HG03064 (cell line): ENCODE measurements around the gene EIF2B4.
"Not testable (repeated sequence)": the region's sequence is repeated elsewhere in the genome, so short reads cannot be mapped to it uniquely, and the experiment has no call there.

ENCODE experiments used
- ATAC-seq: cut with Tn5 transposase; IDR thresholded peaks from one replicate; pipeline ENCODE4 v1.9.1; 2021; ENCODE audit warnings: low read depth; ENCODE audit not compliant: unreplicated experiment

EIF2B4 gene

DNA sequence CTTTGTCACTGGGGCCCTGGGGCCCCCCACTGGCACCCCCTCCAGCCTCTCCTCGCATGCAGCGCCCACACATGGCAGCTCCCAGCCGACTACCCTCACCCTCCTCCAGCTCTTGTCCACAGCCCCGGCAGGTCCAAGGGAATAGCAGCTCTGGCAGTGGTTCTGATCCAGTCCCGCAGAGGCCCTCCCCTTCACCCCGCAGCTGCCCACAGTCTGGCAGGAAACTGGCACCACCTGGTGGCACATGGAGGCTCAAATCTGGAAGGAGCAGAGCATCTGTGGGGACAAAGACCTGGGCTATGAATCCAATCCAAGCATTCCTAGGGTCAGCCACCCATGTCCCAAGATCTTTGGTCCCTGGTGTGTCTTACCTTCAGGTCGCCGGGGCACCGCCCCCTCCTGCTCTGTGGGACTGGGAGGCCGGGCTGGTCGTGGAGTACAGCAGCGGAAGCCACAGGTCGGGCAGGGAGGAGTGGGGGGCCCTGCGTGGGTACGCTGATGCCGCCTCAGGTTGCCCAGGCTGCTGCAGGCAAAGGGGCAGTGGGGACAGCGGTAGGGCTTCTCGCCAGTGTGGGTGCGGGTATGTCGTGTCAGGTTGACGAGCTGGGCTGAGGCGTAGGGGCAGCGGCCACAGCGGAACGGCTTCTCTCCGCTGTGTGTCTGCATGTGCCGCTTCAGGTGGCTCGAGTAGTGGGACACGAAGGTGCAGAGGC lies 8.1 kb upstream of the EIF2B4 start:
- ATAC-seq = no peak

DNA sequence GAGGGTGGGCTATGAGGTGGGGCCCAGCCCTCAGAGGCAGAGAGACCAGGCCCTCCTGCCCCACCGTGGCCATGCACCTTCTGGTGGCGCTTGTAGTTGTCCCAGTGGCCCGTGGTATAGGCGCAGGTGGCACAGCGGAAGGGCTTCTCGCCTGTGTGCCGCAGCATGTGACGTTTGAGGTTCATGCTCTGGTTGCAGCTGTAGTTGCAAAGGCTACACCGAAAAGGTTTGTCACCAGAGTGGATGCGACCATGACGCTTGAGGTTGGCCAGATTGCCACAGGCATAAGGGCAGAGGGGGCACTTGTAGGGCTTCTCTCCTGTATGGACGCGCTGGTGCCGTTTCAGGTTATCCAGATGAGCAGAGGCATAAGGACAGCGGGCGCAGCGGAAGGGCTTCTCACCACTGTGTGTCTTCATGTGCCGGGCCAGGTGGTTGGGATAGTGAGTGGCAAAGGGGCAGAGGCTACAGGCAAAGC lies 7.5 kb upstream of the EIF2B4 start:
- no peak for ATAC-seq

DNA sequence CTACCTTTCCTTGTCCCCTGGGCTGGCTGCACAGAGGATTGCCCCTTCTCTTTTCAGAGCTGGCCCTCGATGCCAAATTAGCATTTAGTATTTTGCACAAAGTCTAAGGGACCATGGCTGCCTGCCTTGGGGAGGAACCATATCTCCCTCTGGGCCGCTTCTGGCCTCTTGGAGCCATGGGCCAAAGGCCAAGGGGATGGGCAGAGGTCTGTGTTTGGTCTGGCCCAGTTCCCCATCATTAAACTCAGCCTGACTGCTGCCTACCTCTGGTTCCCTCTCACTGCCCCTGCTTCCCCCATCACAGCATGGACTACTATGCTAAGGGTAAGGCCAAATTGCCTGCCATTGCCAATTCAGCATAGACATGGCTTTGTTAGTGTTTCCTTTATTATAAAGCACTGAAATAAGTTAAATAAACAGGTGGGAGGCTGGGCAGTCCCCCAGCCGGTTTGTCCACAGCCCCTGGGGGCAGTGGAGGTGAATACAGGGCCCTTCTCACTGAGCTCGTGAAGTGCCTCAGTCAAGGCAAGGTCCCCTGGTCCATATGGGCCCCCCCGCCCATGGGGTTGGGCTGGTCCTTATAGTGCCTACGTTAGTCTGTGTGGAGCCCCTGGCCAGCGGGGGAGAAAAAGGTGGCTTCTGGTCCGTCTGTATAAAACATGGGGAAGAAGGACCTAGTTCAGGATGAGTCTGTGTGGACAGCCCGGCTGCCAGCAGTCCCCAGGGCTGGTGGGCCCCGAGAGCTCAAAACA lies 6.9 kb upstream of the EIF2B4 start:
- no peak for ATAC-seq

DNA sequence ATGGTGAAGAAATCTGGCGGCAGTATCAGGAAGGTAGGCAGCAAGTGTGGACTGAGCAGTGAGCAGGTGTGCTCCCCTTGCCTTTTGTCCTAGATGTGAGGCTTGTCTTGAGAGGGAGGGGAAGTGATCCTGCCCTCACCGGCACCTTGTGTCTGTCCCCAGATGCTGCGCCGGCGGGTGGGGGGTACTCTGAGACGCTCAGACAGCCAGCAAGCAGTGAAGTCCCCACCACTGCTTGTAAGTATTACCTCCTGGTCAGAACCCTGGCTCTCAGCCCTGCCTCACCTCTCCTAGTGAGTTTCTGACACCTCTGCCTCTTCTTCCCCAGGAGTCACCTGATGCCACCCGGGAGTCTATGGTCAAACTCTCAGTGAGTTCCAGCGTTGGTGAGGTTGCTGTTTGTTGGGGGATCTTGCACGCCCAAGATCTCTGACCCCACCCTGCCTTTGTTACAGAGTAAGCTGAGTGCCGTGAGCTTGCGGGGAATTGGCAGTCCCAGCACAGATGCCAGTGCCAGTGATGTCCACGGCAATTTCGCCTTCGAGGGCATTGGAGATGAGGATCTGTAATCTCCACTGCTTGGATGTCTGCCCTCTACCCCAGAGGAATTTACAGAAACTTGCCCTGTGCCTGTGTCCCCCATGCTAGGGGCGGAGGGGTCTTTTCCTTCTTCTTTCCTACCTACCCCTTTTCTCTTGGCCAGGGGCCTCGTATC lies 6.2 kb upstream of the EIF2B4 start:
- ATAC-seq = no peak

- no peak for ATAC-seq
These were observed 5.5 kb upstream of the EIF2B4 start for GRCh38 chr2:27375513-27376099.

DNA sequence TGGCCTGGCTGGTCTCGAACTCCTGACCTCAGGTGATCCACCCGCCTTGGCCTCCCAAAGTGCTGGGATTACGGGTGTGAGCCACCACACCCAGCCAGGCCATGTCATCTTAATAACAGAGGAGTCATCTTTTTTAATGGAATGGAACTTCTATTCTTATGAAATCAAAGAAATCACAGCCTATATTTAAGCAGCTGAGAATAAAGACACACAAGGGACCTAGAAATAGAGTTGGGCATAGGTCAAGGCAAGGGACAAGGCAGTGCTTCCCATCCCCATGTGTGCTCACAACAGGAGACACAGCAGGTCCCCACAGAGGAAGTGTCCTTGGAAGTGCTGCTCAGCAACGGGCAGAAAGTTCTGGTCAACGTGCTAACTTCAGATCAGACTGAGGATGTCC lies 3.4 kb upstream of the EIF2B4 start:
- no peak for ATAC-seq

DNA sequence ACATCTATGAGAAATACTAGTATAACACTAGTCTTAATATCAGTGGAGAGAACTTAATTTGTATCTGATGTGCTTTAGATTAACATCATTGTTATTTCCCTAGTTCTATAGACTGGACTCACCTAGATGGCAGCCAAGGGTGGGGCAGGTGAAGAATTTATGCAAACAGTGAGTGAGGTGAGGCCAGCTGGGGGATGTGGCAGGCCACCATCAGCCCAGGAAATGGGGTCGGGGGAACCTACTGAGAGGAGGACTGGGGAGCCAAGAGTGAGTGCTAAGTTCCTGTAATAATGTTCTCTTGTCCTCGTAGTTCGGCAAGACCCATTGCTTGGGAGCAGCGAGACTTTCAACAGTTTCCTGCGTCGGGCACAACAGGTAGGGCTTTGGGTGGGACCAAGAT lies 2.8 kb upstream of the EIF2B4 start:
- ATAC-seq = no peak

DNA sequence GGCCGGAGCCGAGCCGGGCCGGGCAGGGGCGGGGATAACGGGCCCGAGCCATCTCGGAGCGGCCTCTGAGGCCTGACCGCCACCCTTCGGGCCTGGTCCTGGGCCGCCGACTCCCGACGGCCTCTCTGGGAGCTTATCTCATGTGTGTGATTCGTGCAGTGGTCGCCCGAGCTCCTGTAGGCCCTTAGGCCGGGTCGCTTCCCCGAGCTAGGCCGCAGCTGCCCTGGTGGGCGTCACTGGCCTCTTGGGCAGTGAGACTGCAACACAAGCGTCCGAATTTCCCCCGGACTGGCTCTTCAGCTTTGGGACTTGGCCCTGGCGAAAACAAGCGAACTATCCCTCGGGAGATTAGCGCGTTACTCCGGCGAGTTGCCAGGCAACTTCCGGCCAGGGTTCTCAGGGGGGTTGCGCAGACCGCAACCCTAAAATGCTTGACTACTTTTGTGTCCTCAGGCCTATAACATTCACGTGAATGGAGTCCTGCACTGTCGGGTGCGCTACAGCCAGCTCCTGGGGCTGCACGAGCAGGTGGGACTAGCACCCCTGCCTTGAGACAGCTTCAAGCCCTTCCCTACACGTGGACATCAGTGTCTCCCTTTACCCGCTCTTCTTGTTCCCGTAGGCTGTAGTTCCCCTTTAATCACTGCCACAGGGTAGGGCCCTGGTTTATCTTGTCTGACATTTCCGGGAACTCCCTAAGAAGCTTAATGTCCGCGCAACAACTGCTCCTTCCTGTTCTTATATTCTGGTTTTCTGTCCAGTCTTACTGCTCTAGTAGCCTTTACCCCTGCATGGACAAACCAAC lies 880 bp upstream of the EIF2B4 start:
- peak; percentile 27 for ATAC-seq

DNA sequence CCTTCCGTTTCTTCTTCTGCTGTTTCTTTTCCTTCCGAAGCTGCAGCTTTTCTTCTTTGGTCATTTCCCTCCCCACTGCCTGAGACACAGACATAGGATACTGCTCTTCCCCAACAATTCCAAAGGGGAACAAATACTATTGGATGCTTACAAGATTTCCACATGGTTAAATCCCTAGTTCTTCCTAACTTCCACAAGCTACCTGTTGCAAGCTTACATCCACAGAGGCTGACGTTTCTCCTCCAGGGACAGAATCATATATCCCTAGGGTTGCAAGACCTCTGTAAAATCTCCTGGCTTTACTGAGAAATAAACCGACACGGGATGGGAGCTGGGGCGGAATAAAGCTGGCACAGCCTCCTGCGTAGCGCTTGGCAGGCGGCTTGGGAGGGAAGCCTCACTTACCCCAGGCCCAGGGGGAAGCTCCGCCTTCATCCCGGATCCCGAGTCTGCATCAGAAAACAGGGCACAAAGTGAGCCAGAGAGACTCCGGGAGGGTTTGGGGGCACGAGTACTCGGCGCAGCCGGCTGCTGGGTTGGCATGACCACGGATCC lies 590 bp downstream of the EIF2B4 start:
- ATAC-seq = peak; percentile 4

- ATAC-seq = no peak
These were observed 6.2 kb downstream of the EIF2B4 start for GRCh38 chr2:27363933-27364332.

DNA sequence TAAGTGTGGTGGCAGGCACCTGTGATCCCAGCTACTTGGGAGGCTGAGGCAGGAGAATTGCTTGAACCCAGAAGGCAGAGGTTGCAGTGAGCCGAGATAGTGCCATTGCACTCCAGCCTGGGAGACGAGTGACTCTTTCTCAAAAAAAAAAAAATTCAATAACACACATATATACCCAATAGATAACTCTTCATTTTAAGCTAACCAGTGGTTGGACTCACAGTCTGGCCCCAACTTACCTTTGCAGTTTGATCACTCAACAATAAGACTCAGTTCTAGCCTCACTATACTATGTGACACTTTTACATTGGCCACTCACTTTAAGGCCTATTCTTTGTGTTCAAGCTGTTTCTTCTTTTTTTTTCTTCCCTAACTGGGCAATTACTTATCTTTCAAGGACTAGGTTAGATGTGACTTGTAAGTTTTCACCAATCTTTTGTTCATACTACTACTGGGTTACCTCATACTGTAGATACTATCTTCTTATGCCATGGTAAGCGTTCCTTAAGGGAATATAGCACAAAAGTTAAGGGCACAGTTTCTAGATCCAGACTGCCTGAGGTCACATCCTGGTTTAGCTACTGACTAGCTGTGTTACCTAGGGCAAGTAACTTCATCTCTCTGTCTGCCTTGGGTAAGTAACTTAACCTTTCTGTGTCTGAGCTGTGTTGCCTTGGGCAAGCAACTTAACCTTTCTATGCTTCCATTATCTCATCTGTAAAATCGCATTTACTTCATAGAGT lies 7.3 kb downstream of the EIF2B4 start:
- no peak for ATAC-seq

GRCh38 chr2:27356382-27357181 lies 13.6 kb downstream of the EIF2B4 start, which contains the start of gene GTF3C2:
Gene GTF3C2, minus strand, starts transcription at chr2:27356764. Its CDS starts 13,210 bp downstream, at chr2:27343554.
- peak; percentile 82 for ATAC-seq

DNA sequence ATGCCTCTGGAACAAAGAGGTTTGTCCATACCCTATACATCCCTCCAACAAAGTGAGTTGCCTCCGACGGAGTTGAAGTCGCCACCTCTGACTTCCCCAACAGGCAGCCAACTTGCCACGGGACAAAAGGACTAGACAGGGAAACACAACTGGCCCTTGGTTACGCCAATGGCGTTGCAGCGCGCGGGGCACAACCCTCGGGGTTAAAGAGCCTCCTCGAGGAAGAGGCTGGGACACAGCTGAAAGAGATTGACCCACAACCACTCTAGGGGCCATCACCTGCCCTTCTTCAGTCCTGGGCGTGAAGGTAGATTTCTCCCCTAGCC lies 14.1 kb downstream of the EIF2B4 start:
- ATAC-seq = peak; percentile 31

DNA sequence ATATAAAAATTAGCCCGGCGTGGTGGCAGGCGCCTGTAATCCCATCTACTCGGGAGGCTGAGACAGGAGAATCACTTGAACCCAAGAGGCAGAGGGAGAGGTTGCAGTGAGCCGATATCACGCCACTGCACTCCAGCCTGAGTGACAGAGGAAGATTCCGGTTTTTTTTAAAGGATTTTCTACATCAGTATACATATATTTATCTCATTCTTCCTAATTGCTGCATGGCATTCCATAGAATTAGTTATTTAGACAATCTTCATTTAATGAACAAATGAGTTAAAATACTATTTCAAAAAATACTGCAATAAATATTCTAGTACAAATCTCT lies 15.6 kb downstream of the EIF2B4 start:
- ATAC-seq = no peak

DNA sequence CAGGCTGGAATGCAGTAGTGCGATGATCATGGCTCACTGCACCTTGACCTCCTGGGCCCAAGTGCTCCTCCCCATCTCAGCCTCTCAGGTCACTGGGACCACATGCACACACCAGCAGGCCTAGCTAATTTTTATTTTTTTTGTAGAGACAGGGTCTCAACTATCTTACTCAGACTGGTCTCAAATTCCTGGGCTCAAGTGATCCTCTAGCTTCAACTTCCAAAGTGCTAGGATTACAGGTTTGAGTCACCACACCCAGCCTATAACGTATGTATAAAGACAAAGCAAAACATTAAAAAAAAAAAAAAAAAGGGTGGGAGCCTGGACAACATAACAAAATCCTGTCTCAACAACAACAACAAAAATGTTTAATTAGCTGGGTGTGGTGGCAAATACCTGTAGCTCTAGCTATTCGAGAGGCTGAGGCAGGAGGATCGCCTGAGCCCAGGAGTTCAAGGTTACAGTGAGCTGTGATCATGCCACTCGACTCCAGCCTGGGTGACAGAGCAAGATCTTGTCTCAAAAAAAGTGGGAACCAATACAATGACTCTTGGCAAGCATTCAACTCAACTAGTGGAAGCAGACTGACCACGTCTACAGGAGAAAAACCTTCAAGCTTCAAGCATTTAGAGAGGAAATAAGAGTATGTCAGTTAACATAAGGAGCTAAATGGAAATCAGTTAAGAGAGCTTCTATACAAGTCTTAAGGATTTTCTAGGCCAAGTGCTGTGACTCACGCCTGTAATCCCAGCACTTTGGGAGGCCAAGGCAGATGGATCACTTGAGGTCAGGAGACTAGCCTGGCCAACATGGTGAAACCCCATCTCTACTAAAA lies 16.2 kb downstream of the EIF2B4 start:
- no peak for ATAC-seq

DNA sequence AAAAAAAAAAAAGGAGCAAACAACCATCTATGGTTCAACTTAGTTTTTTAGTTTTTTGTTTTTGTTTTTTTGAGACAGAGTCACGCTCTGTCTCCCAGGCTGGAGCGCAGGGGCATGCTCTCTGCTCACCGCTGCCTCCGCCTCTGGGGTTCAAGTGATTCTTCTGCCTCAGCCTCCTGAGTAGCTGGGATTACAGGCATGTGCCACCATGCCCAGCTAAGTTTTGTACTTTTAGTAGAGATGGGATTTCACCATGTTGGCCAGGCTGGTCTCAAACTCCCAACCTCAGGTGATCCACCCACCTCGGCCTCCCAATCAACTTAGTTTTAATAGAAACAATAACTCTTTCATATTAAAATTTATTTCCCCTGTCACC lies 16.8 kb downstream of the EIF2B4 start:
- ATAC-seq = not testable (repeated sequence)

DNA sequence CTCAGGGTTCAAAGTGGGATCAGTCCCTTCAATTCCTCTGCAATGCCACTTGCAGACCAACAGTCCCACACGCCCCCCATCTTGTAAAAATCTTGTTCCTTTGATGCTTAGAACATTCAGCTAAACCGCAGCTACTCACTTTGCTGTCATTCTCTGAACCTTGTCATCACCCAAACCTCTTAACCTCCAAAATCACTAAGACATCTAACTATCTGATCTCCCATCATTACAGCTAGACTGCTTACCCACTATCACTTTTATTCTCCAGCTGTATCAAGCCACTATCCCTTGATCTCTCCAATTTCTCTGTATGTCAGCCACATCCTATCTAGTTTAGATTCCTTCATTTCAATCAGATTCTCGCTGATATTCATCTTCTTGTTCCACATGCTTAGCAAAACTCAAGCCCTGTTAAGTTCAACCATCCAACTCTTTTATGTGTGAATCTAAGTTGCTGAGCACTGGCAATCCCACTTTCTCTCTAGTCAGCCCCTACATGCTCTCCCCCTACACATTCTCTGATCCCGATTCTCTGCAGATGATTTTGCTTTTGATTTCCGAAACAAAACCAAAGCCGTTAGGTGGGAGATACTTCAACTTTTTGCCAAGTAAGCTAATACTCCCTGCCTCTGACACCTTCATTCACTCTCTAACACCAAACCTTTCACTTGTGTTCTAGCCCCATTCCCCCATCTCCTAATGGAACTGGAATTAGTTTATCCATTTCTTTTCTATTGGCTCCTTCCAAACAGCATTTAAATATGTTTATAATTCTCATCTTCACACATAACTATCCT lies 18.1 kb downstream of the EIF2B4 start:
- no peak for ATAC-seq
